ENCODE results near the gene SLC4A7. TPM values are rescaled to one million over a fixed set of nuclear protein-coding genes. Genes with fewer than 3 reads are reported as not detected.

SLC4A7 gene
- total RNA-seq, 4 donors from 2014 or later, result 7.5 to 19.8 (median 12.8) TPM

GRCh38 chr3:27528791-27529190 is 44.6 kb upstream of the SLC4A7 start:
- in situ Hi-C loops (cut with MboI; ENCODE audit: low sequenced_read_pairs in 4 of 4) (no loop called here), intact Hi-C loops (cut with DNase I; ENCODE audit: low total_unique reads) (no loop called here)
- H3K4me1 ChIP-seq, result peaks cover 0 to 5% of the 10 kb centered on the region in 2 donors
- DNase-seq (no peak), ATAC-seq (no peak)
- H3K27ac ChIP-seq, result no peak overlapping the region
- H3K9me3 ChIP-seq, result no peaks in the 10 kb centered on the region
- H3K36me3 ChIP-seq, result no peaks in the 10 kb centered on the region
- H3K27me3 ChIP-seq, result no peaks in the 10 kb centered on the region
- TF ChIP-seq CTCF (IDR thresholded peaks at IDR 0.05 in 4 of 5, conservative IDR thresholded peaks at IDR 0.05 in 1 of 5), result no peak
- TF ChIP-seq POLR2A (IDR thresholded peaks at IDR 0.05), result no peak
- H3K4me3 ChIP-seq, result no peak overlapping the region

- Histone ChIP-seq H3K27ac (no peak overlapping the region), H3K36me3 (no peaks in the 10 kb centered on the region), H3K4me1 (no peaks in the 10 kb centered on the region), H3K27me3 (no peaks in the 10 kb centered on the region), H3K4me3 (no peak overlapping the region), H3K9me3 (no peaks in the 10 kb centered on the region)
- TF ChIP-seq CTCF (IDR thresholded peaks at IDR 0.05 in 4 of 5, conservative IDR thresholded peaks at IDR 0.05 in 1 of 5), result no peak
- TF ChIP-seq POLR2A (IDR thresholded peaks at IDR 0.05), result no peak
- intact Hi-C loops (cut with DNase I; ENCODE audit: low total_unique reads), result no loop called here
- no peak for DNase-seq
- no peak for ATAC-seq
- in situ Hi-C loops (cut with MboI; ENCODE audit: low sequenced_read_pairs in 4 of 4), result no loop called here
Measured at GRCh38 chr3:27526614-27527315, 42.6 kb upstream of the SLC4A7 start.

GRCh38 chr3:27521872-27522265 is 37.7 kb upstream of the SLC4A7 start:
- in situ Hi-C loops (cut with MboI; ENCODE audit: low sequenced_read_pairs in 4 of 4), result no loop called here
- ATAC-seq, result no peak
- no peaks in the 10 kb centered on the region for H3K36me3 ChIP-seq
- H3K27ac ChIP-seq, result peak overlapping the region in 3 of 4 donors; percentile 26 to 62 (median 45)
- no peak for DNase-seq
- H3K4me1 ChIP-seq, result no peaks in the 10 kb centered on the region
- H3K4me3 ChIP-seq, result no peak overlapping the region
- no peaks in the 10 kb centered on the region for H3K9me3 ChIP-seq
- intact Hi-C loops (cut with DNase I; ENCODE audit: low total_unique reads), result no loop called here
- no peaks in the 10 kb centered on the region for H3K27me3 ChIP-seq
- TF ChIP-seq POLR2A (IDR thresholded peaks at IDR 0.05) (no peak), CTCF (IDR thresholded peaks at IDR 0.05 in 4 of 5, conservative IDR thresholded peaks at IDR 0.05 in 1 of 5) (no peak)

GRCh38 chr3:27521179-27521871 is 37.1 kb upstream of the SLC4A7 start:
- in situ Hi-C loops (cut with MboI; ENCODE audit: low sequenced_read_pairs in 4 of 4), result no loop called here
- Histone ChIP-seq H3K36me3 (no peaks in the 10 kb centered on the region), H3K27me3 (no peaks in the 10 kb centered on the region), H3K27ac (peak overlapping the region in 3 of 4 donors; percentile 26 to 62 (median 45)), H3K4me1 (no peaks in the 10 kb centered on the region), H3K9me3 (no peaks in the 10 kb centered on the region), H3K4me3 (no peak overlapping the region)
- TF ChIP-seq CTCF (IDR thresholded peaks at IDR 0.05 in 4 of 5, conservative IDR thresholded peaks at IDR 0.05 in 1 of 5) (no peak), POLR2A (IDR thresholded peaks at IDR 0.05) (no peak)
- intact Hi-C loops (cut with DNase I; ENCODE audit: low total_unique reads), result no loop called here
- DNase-seq (peak; percentile 34 to 37), ATAC-seq (peak; percentile 94 to 98)

All from gastrocnemius medialis (tissue), 4 donors.